ENCODE results near the gene TMOD2. TPM values are rescaled to one million over a fixed set of nuclear protein-coding genes. Genes with fewer than 3 reads are reported as not detected.

TMOD2 gene
- total and polyA plus RNA-seq, 2 of the 8 experiments (the other 6 are each of a cell fraction or from before 2014, with no cell fraction given), result 0.80 to 6.5 TPM

- DNase-seq (ENCODE audit: low read depth in 1 of 2, low spot score in 2 of 2), result no peak
- Histone ChIP-seq H3K36me3 (ENCODE audit: control insufficient read depth in 2 of 4, insufficient read depth in 4 of 4, low read length in 3 of 4) (no peaks in the 10 kb centered on the region), H3K4me1 (replicated peaks in 1 of 4; ENCODE audit: control insufficient read depth in 3 of 4, insufficient read depth in 4 of 4, low read length in 3 of 4) (no peaks in the 10 kb centered on the region; a peak in 1 of 7 replicates), H2BK15ac (ENCODE audit: low read length) (no peak overlapping the region), H4K91ac (replicated peaks; ENCODE audit: insufficient read length, low read length) (no peak overlapping the region), H4K5ac (ENCODE audit: insufficient read length, low read depth, low read length) (no peak overlapping the region), H3K27me3 (replicated peaks in 1 of 4; ENCODE audit: control insufficient read depth in 3 of 4, extremely low read depth in 1 of 4, insufficient read depth in 3 of 4, low read length in 3 of 4) (no peaks in the 10 kb centered on the region), H3K4me2 (ENCODE audit: insufficient read depth in 1 of 2, low read depth in 2 of 2, low read length in 2 of 2) (no peak overlapping the region), H3K27ac (ENCODE audit: low read depth, low read length) (no peak overlapping the region), H2BK12ac (ENCODE audit: low read depth, low read length) (no peak overlapping the region), H3K4ac (replicated peaks; ENCODE audit: insufficient read length, low read depth, low read length) (no peak overlapping the region), H4K20me1 (replicated peaks in 1 of 2; ENCODE audit: control insufficient read depth in 1 of 2, insufficient read depth in 2 of 2, low read length in 2 of 2) (no peaks in the 10 kb centered on the region), H2AFZ (ENCODE audit: low read length) (no peak overlapping the region), H2BK5ac (ENCODE audit: low read depth, low read length) (no peak overlapping the region), H3K18ac (ENCODE audit: extremely low read depth, low read length) (no peak overlapping the region), H3K9ac (replicated peaks in 1 of 4; ENCODE audit: extremely low read depth in 1 of 4, low read depth in 3 of 4, low read length in 3 of 4) (no peak overlapping the region), H2BK120ac (replicated peaks; ENCODE audit: low read depth, low read length) (no peak overlapping the region), H4K8ac (ENCODE audit: extremely low read depth, insufficient read depth, low read length) (no peak overlapping the region), H3K4me3 (ENCODE audit: extremely low read depth in 1 of 4, insufficient read depth in 2 of 4, low read depth in 3 of 4, low read length in 4 of 4) (no peak overlapping the region), H3K23me2 (ENCODE audit: low read depth, low read length) (no peaks in the 10 kb centered on the region), H3K79me2 (ENCODE audit: control insufficient read depth in 1 of 2, insufficient read depth in 2 of 2, low read length in 2 of 2) (no peaks in the 10 kb centered on the region), H3K79me1 (ENCODE audit: low read depth, low read length) (no peaks in the 10 kb centered on the region), H3K9me3 (ENCODE audit: insufficient read depth in 2 of 2, low read depth in 1 of 2, low read length in 1 of 2) (peaks cover 0 to 7% of the 10 kb centered on the region in 2 experiments; a peak in 2 of 4 replicates), H3K14ac (ENCODE audit: insufficient read length) (no peak overlapping the region), H2BK20ac (ENCODE audit: low read length) (no peak overlapping the region), H2AK5ac (ENCODE audit: low read depth, low read length) (no peak overlapping the region), H3K23ac (ENCODE audit: insufficient read length) (no peak overlapping the region), H3K56ac (replicated peaks; ENCODE audit: insufficient read length, low read depth, low read length) (no peak overlapping the region)
- ChIA-PET CTCF (ENCODE audit: partially characterized antibody) (no interaction called here), POLR2A (ENCODE audit: partially characterized antibody) (no interaction called here)
- no peak for TF ChIP-seq USF2 (IDR thresholded peaks at IDR 0.05; ENCODE audit: low read length)
- TF ChIP-seq GTF2F1 (IDR thresholded peaks at IDR 0.05; ENCODE audit: borderline replicate concordance, low read depth, low read length), result no peak
- TF ChIP-seq GABPA (IDR thresholded peaks at IDR 0.05; ENCODE audit: borderline replicate concordance, insufficient read depth, low read length), result no peak
- TF ChIP-seq TBP (IDR thresholded peaks at IDR 0.05; ENCODE audit: low read depth, low read length), result no peak
- TF ChIP-seq RBBP5 (IDR thresholded peaks at IDR 0.05; ENCODE audit: borderline replicate concordance, low read depth, low read length), result no peak
- no peak for TF ChIP-seq RFX5 (IDR thresholded peaks at IDR 0.05; ENCODE audit: borderline replicate concordance, low read depth, low read length)
- no peak for TF ChIP-seq ZNF274 (IDR thresholded peaks at IDR 0.05; ENCODE audit: borderline replicate concordance, extremely low read depth, low read length)
- TF ChIP-seq KDM4A (IDR thresholded peaks at IDR 0.05; ENCODE audit: low read depth, low read length, severe bottlenecking), result no peak
- FAIRE-seq, result no peak
These were observed 65.2 kb downstream of the TMOD2 start for GRCh38 chr15:51816611-51817010.

Measured in H1 (cell line).